ENCODE measurements around the gene AGAP1. TPM values are rescaled to one million over a fixed set of nuclear protein-coding genes. Genes with fewer than 3 reads are reported as not detected.

Gene AGAP1
- total RNA-seq, 6 experiments from 2014 or later: 8.1 to 11.2 (median 9.8) TPM

DNA sequence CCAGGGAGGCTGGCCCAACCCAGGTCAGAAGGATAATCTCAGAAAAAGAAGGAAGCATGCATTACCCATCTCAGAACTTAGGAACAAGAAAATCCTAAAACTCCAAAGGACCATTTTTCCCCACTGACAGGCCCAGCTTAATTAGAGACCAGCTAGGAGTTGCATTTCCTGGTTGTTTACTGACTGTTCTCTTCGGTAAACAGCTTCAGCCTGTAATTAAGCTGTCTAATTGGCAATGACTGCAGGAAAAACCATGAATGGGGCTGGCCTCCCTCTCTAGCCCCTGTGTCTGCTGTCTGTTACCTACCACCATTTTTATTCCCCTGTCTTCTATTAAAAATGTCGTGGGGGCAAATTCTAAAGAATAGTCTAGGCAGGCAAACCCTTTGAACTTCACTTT is 146.5 kb downstream of the AGAP1 start:
- no peaks in the 10 kb centered on the region for H3K36me3 ChIP-seq
- H3K27me3 ChIP-seq: no peaks in the 10 kb centered on the region
- 80% methylated on average over 2 of the region's 2 CpGs for WGBS (ENCODE audit: insufficient coverage, low coverage, low lambda C conversion rate, missing lambda C conversion rate)
- H3K4me1 ChIP-seq: no peaks in the 10 kb centered on the region
- ATAC-seq (no peak), DNase-seq (no peak)
- no peak overlapping the region for H3K4me3 ChIP-seq
- H3K9me3 ChIP-seq: no peaks in the 10 kb centered on the region
- TF ChIP-seq, protein P1, sequence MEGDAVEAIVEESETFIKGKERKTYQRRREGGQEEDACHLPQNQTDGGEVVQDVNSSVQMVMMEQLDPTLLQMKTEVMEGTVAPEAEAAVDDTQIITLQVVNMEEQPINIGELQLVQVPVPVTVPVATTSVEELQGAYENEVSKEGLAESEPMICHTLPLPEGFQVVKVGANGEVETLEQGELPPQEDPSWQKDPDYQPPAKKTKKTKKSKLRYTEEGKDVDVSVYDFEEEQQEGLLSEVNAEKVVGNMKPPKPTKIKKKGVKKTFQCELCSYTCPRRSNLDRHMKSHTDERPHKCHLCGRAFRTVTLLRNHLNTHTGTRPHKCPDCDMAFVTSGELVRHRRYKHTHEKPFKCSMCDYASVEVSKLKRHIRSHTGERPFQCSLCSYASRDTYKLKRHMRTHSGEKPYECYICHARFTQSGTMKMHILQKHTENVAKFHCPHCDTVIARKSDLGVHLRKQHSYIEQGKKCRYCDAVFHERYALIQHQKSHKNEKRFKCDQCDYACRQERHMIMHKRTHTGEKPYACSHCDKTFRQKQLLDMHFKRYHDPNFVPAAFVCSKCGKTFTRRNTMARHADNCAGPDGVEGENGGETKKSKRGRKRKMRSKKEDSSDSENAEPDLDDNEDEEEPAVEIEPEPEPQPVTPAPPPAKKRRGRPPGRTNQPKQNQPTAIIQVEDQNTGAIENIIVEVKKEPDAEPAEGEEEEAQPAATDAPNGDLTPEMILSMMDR (IDR thresholded peaks at IDR 0.05): no peak
- no peak for TF ChIP-seq POLR2A (IDR thresholded peaks at IDR 0.05)
- intact Hi-C loops (cut with DNase I): no loop called here
- no peak overlapping the region for H3K27ac ChIP-seq

DNA sequence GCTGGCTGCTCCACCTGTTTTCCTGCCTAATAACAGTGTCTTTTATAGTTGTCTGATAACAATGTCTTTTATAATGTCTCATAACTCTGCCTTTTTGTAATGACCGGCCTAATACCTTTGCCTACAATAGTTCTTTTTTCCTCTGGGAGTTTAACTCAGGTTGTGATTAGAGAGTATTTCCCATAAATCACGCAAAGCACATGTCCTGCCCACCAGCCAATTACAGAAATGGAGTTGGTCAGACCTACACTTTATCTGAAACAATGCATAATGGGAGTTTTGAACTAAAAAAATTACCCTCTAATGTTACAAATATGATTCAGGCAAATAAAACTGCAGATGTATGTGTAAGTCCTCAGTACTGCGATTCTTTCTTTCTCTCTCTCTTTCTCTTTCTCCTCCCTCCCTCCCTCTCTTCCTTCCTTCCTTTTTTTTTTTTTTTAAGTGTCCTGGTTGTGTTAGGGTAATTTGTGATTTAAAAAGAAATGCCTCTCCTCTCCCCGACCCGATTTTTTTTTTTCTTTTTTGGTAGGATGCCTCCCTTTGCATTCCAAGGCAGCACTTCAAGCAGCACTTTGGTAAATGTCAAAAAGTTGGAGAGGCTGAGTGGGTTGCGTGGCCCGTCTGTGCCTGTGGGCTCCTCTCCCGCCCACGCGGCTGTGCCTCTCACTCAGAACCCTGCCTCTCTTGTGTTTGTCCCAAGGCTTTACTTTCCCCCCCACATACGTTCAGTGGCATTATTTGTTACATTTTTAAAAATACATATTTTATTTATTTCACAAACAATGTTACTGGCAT is 147.3 kb downstream of the AGAP1 start:
- WGBS (ENCODE audit: insufficient coverage, low coverage, low lambda C conversion rate, missing lambda C conversion rate): 74% methylated on average over 11 of the region's 11 CpGs
- DNase-seq (no peak), ATAC-seq (no peak)
- no peak overlapping the region for H3K4me3 ChIP-seq
- no peaks in the 10 kb centered on the region for H3K36me3 ChIP-seq
- H3K9me3 ChIP-seq: no peaks in the 10 kb centered on the region
- intact Hi-C loops (cut with DNase I): no loop called here
- TF ChIP-seq, protein P1 (IDR thresholded peaks at IDR 0.05): no peak
- no peak for TF ChIP-seq POLR2A (IDR thresholded peaks at IDR 0.05)
- H3K4me1 ChIP-seq: no peaks in the 10 kb centered on the region
- no peak overlapping the region for H3K27ac ChIP-seq
- no peaks in the 10 kb centered on the region for H3K27me3 ChIP-seq

DNA sequence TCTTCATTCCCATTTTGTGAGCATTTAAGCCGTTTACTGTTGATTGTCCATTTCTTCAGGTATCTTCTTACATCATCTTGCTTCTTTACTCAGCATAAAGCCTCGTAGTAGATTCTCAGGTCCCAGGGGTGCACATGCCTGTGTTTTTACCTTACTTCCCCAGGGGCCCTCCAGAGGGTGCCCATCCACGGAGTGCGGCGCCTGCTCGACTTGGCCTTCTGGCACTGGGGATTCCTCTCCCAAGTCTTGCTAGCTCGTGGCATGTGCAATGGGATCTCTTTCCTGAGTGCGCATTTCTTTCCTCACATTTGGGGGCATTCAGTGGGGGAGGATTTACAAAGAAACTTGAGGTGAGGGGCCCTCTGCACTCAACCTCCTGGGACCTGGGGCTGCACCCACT is 148.1 kb downstream of the AGAP1 start:
- H3K36me3 ChIP-seq: no peaks in the 10 kb centered on the region
- TF ChIP-seq, protein P1 (IDR thresholded peaks at IDR 0.05): no peak
- no peak for TF ChIP-seq POLR2A (IDR thresholded peaks at IDR 0.05)
- H3K4me3 ChIP-seq: no peak overlapping the region
- intact Hi-C loops (cut with DNase I): no loop called here
- 84% methylated on average over 8 of the region's 8 CpGs for WGBS (ENCODE audit: insufficient coverage, low coverage, low lambda C conversion rate, missing lambda C conversion rate)
- no peak overlapping the region for H3K27ac ChIP-seq
- ATAC-seq (no peak), DNase-seq (no peak)
- H3K27me3 ChIP-seq: no peaks in the 10 kb centered on the region
- H3K4me1 ChIP-seq: no peaks in the 10 kb centered on the region
- H3K9me3 ChIP-seq: no peaks in the 10 kb centered on the region

DNA sequence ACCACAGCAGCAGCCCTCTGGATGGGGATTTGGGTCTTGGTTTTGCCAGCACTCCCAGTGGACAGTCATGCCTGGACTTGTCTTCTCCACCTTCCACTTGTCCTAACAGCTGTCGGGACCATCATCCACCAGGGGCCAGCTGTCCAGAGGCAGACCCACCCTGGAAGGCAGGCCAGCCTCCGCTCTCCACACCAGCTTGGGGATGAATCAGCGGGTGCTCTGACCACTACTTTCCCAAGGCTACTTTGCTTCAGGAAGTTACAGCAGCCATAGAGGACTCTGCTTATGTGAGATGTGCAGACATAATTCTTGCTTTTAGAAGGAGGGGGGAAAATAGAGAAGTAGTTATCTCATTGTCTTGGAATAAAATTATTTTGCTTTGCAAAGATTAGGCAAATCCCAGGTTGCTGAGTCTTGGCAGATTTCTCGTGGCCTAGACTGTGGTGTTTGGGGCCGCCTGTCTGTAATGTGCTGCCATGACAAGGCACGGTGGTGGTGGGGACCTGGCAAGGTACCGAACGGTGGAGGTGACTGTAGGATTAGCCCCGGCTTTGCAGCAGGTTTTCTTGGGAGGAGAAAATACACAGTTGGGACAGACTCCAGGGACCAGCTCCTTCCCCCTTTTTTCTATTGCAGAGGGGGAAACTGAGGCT is 148.7 kb downstream of the AGAP1 start:
- Histone ChIP-seq H3K27me3 (no peaks in the 10 kb centered on the region), H3K4me3 (no peak overlapping the region), H3K27ac (no peak overlapping the region), H3K4me1 (no peaks in the 10 kb centered on the region), H3K9me3 (no peaks in the 10 kb centered on the region), H3K36me3 (no peaks in the 10 kb centered on the region)
- ATAC-seq: no peak
- no peak for TF ChIP-seq POLR2A (IDR thresholded peaks at IDR 0.05)
- TF ChIP-seq, protein P1 (IDR thresholded peaks at IDR 0.05): no peak
- DNase-seq: no peak
- intact Hi-C loops (cut with DNase I): no loop called here
- WGBS (ENCODE audit: insufficient coverage, low coverage, low lambda C conversion rate, missing lambda C conversion rate): 95% methylated on average over 9 of the region's 9 CpGs

All from right lobe of liver (tissue), 6 donors.